MCF 10A (cell line): ENCODE measurements around the gene GREB1. TPM values are rescaled to one million over a fixed set of nuclear protein-coding genes. Genes with fewer than 3 reads are reported as not detected.

Experiments used
- BruUV-seq: library from RNA; stranded (reverse); fragments of 400-500 nt; replicated peaks from 2 replicates; lab custom pipeline; 2021; lab: Mats Ljungman, UMichigan
- CTCF ChIA-PET: fragments of 300-600 bp; sonication (Branson Sonifier 250); formaldehyde crosslinking; extraction: SDS; loops from one replicate; lab custom pipeline; 2021; ENCODE audit warnings: antibody characterized with exemption, inconsistent platforms; lab: Yijun Ruan, JAX
- POLR2A ChIA-PET: fragments of 300-600, 350-650 bp; sonication (Branson Sonifier 250); formaldehyde crosslinking; extraction: SDS; loops from one replicate; lab custom pipeline; 2020; ENCODE audit warnings: antibody characterized with exemption, inconsistent platforms; lab: Yijun Ruan, JAX
- DNase-seq: peaks from one replicate; pipeline ENCODE4 v3.0.0-alpha.2; 2018; ENCODE audit not compliant: unreplicated experiment
- H3K27ac Mint-ChIP-seq: one replicate; pipeline ENCODE4 v1.8.0; 2022; ENCODE audit warnings: mild to moderate bottlenecking, low read depth, mixed read lengths; ENCODE audit not compliant: unreplicated experiment
- H3K27me3 Mint-ChIP-seq: one replicate; pipeline ENCODE4 v1.8.0; 2022; ENCODE audit warnings: mixed read lengths; ENCODE audit not compliant: insufficient read depth, unreplicated experiment
- H3K36me3 Mint-ChIP-seq: one replicate; pipeline ENCODE4 v1.8.0; 2022; ENCODE audit warnings: mild to moderate bottlenecking, moderate library complexity, mixed read lengths; ENCODE audit not compliant: insufficient read depth, unreplicated experiment
- H3K4me1 Mint-ChIP-seq: one replicate; pipeline ENCODE4 v1.8.0; 2022; ENCODE audit warnings: mixed read lengths; ENCODE audit not compliant: insufficient read depth, unreplicated experiment
- H3K4me3 Mint-ChIP-seq: one replicate; pipeline ENCODE4 v1.8.0; 2022; ENCODE audit warnings: mild to moderate bottlenecking, moderate library complexity, mixed read lengths; ENCODE audit not compliant: unreplicated experiment
- H3K9me3 Mint-ChIP-seq: one replicate; pipeline ENCODE4 v1.8.0; 2022; ENCODE audit warnings: mixed read lengths; ENCODE audit not compliant: unreplicated experiment
- CTCF ChIP-seq: fragments of 200-600 bp; IDR thresholded peaks from one replicate; pipeline ENCODE4 v1.8.0; 2022; ENCODE audit warnings: antibody characterized with exemption, mild to moderate bottlenecking; ENCODE audit not compliant: unreplicated experiment
- intact Hi-C: fragments of 100-400 bp; cut with micrococcal nuclease; formaldehyde crosslinking; loops from 2 replicates; pipeline ENCODE4 v1.14.1; 2022
- total RNA-seq: library from RNA; stranded (reverse); gene quantifications from 2 replicates; pipeline ENCODE4 v1.2.3, GENCODE V29; 2022

Gene GREB1
- total RNA-seq, 1 experiment from 2014 or later: 1.7 TPM

- DNase-seq: peak; percentile 30
- Mint-ChIP-seq H3K27me3 (peaks cover 13% of the 10 kb centered on the region), H3K27ac (no peak overlapping the region), H3K4me1 (peaks cover 5% of the 10 kb centered on the region), H3K36me3 (no peaks in the 10 kb centered on the region), H3K4me3 (no peak overlapping the region), H3K9me3 (no peaks in the 10 kb centered on the region)
- intact Hi-C loops: no loop called here
- ChIA-PET POLR2A (interaction anchor here (1.3 kb wide), 1 partner anchor 33 kb away, joined by 4 read pairs; no protein-coding TSS in a partner anchor), CTCF (interaction anchor here (3.8 kb wide), 1 partner anchor 15 kb away, joined by 22 read pairs; no protein-coding TSS in a partner anchor)
- no peak for TF ChIP-seq CTCF
- BruUV-seq: no TSS peak
Measured at GRCh38 chr2:11598228-11598731, 64.4 kb downstream of the GREB1 start.

GRCh38 chr2:11602563-11603204 is 68.8 kb downstream of the GREB1 start:
- H3K27me3 Mint-ChIP-seq: peaks cover 13% of the 10 kb centered on the region

GRCh38 chr2:11610624-11611242 is 76.9 kb downstream of the GREB1 start:
- H3K4me3 Mint-ChIP-seq: no peak overlapping the region
- H3K9me3 Mint-ChIP-seq: no peaks in the 10 kb centered on the region
- H3K4me1 Mint-ChIP-seq: peaks cover 6% of the 10 kb centered on the region
- TF ChIP-seq CTCF: no peak
- peaks cover 7% of the 10 kb centered on the region for H3K36me3 Mint-ChIP-seq
- H3K27me3 Mint-ChIP-seq: no peaks in the 10 kb centered on the region
- intact Hi-C loops: no loop called here
- no TSS peak for BruUV-seq
- ChIA-PET CTCF (interaction anchor here (0.7 to 1.6 kb wide), 6 partner anchors 25 to 376 kb away, joined by 3 to 6 read pairs (median 4); no protein-coding TSS in a partner anchor), POLR2A (no interaction called here)
- no peak overlapping the region for H3K27ac Mint-ChIP-seq
- no peak for DNase-seq

More at GRCh38 chr2:11602563-11603204, 68.8 kb downstream of the GREB1 start:
- Mint-ChIP-seq H3K9me3 (no peaks in the 10 kb centered on the region), H3K36me3 (no peaks in the 10 kb centered on the region), H3K27ac (no peak overlapping the region), H3K4me1 (peaks cover 5% of the 10 kb centered on the region), H3K4me3 (no peak overlapping the region)
- ChIA-PET CTCF (interaction anchor here (1.0 to 2.5 kb wide), 4 partner anchors 16 to 20 kb away, joined by 3 to 18 read pairs (median 4); no protein-coding TSS in a partner anchor), POLR2A (no interaction called here)
- no peak for DNase-seq
- no TSS peak for BruUV-seq
- no peak for TF ChIP-seq CTCF
- intact Hi-C loops: no loop called here

GRCh38 chr2:11611251-11611650 is 77.4 kb downstream of the GREB1 start:
- ChIA-PET POLR2A (interaction anchor here (1.2 kb wide), 1 partner anchor 20 kb away, joined by 3 read pairs; no protein-coding TSS in a partner anchor), CTCF (interaction anchor here (0.7 to 1.6 kb wide), 6 partner anchors 26 to 376 kb away, joined by 3 to 6 read pairs (median 4); no protein-coding TSS in a partner anchor)
- BruUV-seq: no TSS peak
- Mint-ChIP-seq H3K9me3 (no peaks in the 10 kb centered on the region), H3K36me3 (peaks cover 12% of the 10 kb centered on the region), H3K4me3 (no peak overlapping the region), H3K4me1 (peaks cover 6% of the 10 kb centered on the region), H3K27ac (peak overlapping the region; percentile 59), H3K27me3 (no peaks in the 10 kb centered on the region)
- intact Hi-C loops: no loop called here
- no peak for DNase-seq
- TF ChIP-seq CTCF: no peak
